GM12891 (cell line): ENCODE results near the gene GLYR1.

Experiments
- DNase-seq: peaks from one replicate; pipeline ENCODE4 v3.0.0; 2011; ENCODE audit warnings: low spot score; ENCODE audit not compliant: insufficient read length
- FAIRE-seq: peaks from 2 replicates; lab custom pipeline; 2011; peaks lifted over from hg19 to GRCh38; lab: Jason Lieb, UNC
- PAX5 ChIP-seq: IDR thresholded peaks from 2 replicates; pipeline ENCODE4 v1.6.1; 2011; ENCODE audit warnings: low read length, moderate library complexity, mild to moderate bottlenecking; ENCODE audit not compliant: insufficient read depth, severe bottlenecking
- POLR2A ChIP-seq: IDR thresholded peaks from 2 replicates; pipeline ENCODE4 v1.6.1; 2011; ENCODE audit warnings: low read depth, low read length, control low read depth
- POLR2AphosphoS5 ChIP-seq: IDR thresholded peaks from 2 replicates; pipeline ENCODE4 v1.6.1; 2011; ENCODE audit warnings: low read depth, low read length, control low read depth
- POU2F2 ChIP-seq: IDR thresholded peaks from 2 replicates; pipeline ENCODE4 v1.6.1; 2011; ENCODE audit warnings: low read depth, mild to moderate bottlenecking, control low read depth, low read length, moderate library complexity
- SPI1 ChIP-seq: IDR thresholded peaks from 2 replicates; pipeline ENCODE4 v1.6.1; 2011; ENCODE audit warnings: low read depth, low read length, control low read depth
- TAF1 ChIP-seq: IDR thresholded peaks from 2 replicates; pipeline ENCODE4 v1.6.1; 2011; ENCODE audit warnings: low read depth, low read length, control low read depth

Gene GLYR1

GRCh38 chr16:4880006-4880580, 33.0 kb upstream of the GLYR1 start:
- no peak for FAIRE-seq
- DNase-seq: no peak
- TF ChIP-seq POLR2A (no peak), POLR2AphosphoS5 (no peak), POU2F2 (no peak), TAF1 (no peak)

GRCh38 chr16:4879049-4879448, 32.0 kb upstream of the GLYR1 start:
- FAIRE-seq: no peak
- TF ChIP-seq SPI1: no peak
- TF ChIP-seq POLR2AphosphoS5: no peak
- no peak for TF ChIP-seq PAX5
- TF ChIP-seq TAF1: no peak
- no peak for TF ChIP-seq POLR2A
- TF ChIP-seq POU2F2: no peak

GRCh38 chr16:4877380-4877685, 30.2 kb upstream of the GLYR1 start:
- no peak for FAIRE-seq
- DNase-seq: no peak
- no peak for TF ChIP-seq TAF1
- TF ChIP-seq POU2F2: no peak
- TF ChIP-seq PAX5: no peak
- TF ChIP-seq POLR2AphosphoS5: no peak
- TF ChIP-seq SPI1: no peak
- no peak for TF ChIP-seq POLR2A

More at GRCh38 chr16:4879049-4879448, 32.0 kb upstream of the GLYR1 start:
- no peak for DNase-seq

GRCh38 chr16:4876646-4877379, 29.7 kb upstream of the GLYR1 start:
- FAIRE-seq (no peak), DNase-seq (no peak)
- TF ChIP-seq POLR2AphosphoS5: no peak
- no peak for TF ChIP-seq POU2F2

GRCh38 chr16:4874666-4875065, 27.6 kb upstream of the GLYR1 start:
- DNase-seq (no peak), FAIRE-seq (no peak)
- TF ChIP-seq SPI1 (no peak), TAF1 (no peak), POLR2A (no peak), POU2F2 (no peak), POLR2AphosphoS5 (no peak), PAX5 (no peak)

GRCh38 chr16:4873091-4873490, 26.0 kb upstream of the GLYR1 start:
- DNase-seq (no peak), FAIRE-seq (no peak)
- TF ChIP-seq POLR2A: no peak
- no peak for TF ChIP-seq POU2F2
- TF ChIP-seq TAF1: no peak
- TF ChIP-seq PAX5: no peak
- no peak for TF ChIP-seq POLR2AphosphoS5
- no peak for TF ChIP-seq SPI1

GRCh38 chr16:4871071-4871470, 24.0 kb upstream of the GLYR1 start:
- DNase-seq: no peak
- no peak for FAIRE-seq
- TF ChIP-seq SPI1 (no peak), PAX5 (no peak), POLR2A (no peak), TAF1 (no peak), POLR2AphosphoS5 (no peak), POU2F2 (no peak)

GRCh38 chr16:4870138-4870671, 23.1 kb upstream of the GLYR1 start:
- FAIRE-seq (no peak), DNase-seq (no peak)
- TF ChIP-seq TAF1 (no peak), PAX5 (no peak)

- FAIRE-seq (no peak), DNase-seq (no peak)
- TF ChIP-seq PAX5 (no peak), TAF1 (no peak), POU2F2 (no peak), SPI1 (no peak), POLR2AphosphoS5 (no peak), POLR2A (no peak)
These were observed 22.2 kb upstream of the GLYR1 start for GRCh38 chr16:4869147-4869805.

GRCh38 chr16:4868535-4868934, 21.4 kb upstream of the GLYR1 start:
- FAIRE-seq: no peak
- no peak for TF ChIP-seq TAF1
- TF ChIP-seq POU2F2: no peak
- no peak for TF ChIP-seq SPI1
- TF ChIP-seq PAX5: no peak
- TF ChIP-seq POLR2A: no peak
- no peak for TF ChIP-seq POLR2AphosphoS5
- no peak for DNase-seq
